ENCODE results near the gene MRPS17. TPM values are rescaled to one million over a fixed set of nuclear protein-coding genes. Genes with fewer than 3 reads are reported as not detected.
A peak's percentile ranks its signal among the peaks of the same experiment; 100 is the strongest.

The MRPS17 gene
- total RNA-seq, 2 experiments from 2014 or later: 17.3 to 18.7 TPM

DNA sequence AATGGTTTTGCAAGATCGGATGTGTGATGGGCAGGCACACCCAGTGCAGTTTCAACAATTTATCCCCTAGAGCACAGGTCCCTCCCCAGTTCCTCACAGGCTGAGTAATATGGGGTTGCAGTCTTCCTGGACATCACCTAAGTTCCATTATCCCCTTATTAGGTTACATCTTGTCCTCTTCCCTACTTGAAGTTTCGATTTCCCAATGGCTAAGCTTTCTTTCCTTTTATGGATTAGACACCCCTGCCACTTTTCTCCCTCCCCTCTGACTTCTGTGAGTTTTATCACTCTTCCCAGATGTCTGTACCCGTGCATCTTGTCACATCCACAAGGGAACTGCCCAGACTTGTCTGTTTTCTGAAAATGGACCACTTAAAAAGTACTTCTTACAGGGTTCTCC lies 10.3 kb downstream of the MRPS17 start:
- intact Hi-C loops (cut with micrococcal nuclease): loop anchor here (10.0 kb wide), 3 partner anchors 217 to 1207 kb away; partner anchors contain the start of gene SEC61G
- CTCF ChIA-PET: no interaction called here
- H3K4me1 Mint-ChIP-seq (ENCODE audit: low read depth): peaks cover 23% of the 10 kb centered on the region
- no peak overlapping the region for H3K4me3 Mint-ChIP-seq
- peaks cover 25% of the 10 kb centered on the region for H3K36me3 Mint-ChIP-seq (ENCODE audit: low read depth)
- H3K9me3 Mint-ChIP-seq: no peaks in the 10 kb centered on the region
- DNase-seq: no peak
- H3K27ac Mint-ChIP-seq: no peak overlapping the region
- H3K27me3 Mint-ChIP-seq (ENCODE audit: low read depth): no peaks in the 10 kb centered on the region

DNA sequence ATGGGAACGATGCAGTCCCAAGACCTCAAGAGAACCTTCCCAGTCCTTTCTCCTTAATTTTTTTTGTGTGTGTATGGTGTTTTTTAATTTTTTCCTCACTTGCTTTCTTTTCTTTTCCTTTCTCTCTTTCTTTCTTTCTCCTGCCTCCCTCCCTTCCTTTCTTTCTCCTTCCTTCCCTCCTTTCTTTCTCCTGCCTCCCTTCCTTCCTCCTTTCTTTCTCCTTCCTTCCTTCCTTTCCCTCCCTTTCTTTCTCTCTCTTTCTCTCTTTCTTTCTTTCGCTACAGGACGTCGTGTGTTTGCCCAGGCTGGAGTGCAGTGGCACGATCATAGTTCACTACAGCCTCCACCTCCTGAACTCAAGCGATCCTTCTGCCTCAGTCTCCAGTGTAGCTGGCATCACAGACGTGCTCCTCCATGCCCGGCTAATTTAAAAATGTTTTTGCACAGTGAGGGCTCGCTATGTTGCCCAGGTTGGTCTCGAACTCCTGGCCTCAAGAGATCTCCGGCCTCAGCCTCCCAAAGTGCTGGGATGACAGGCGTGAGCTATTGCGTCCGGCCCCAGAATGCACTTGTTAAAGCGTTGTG lies 12.0 kb downstream of the MRPS17 start:
- intact Hi-C loops (cut with micrococcal nuclease): loop anchor here (1.0 to 10.0 kb wide), 6 partner anchors 12 to 1209 kb away; partner anchors contain the start of genes CCT6A, MRPS17, PSPH and SEC61G
- peaks cover 30% of the 10 kb centered on the region for H3K4me1 Mint-ChIP-seq (ENCODE audit: low read depth)
- CTCF ChIA-PET: interaction anchor here (0.6 to 2.5 kb wide), 13 partner anchors 9 to 686 kb away, joined by 3 to 16 read pairs (median 3); no protein-coding TSS in a partner anchor
- H3K9me3 Mint-ChIP-seq: no peaks in the 10 kb centered on the region
- H3K27ac Mint-ChIP-seq: peak overlapping the region; percentile 68
- H3K36me3 Mint-ChIP-seq (ENCODE audit: low read depth): peaks cover 20% of the 10 kb centered on the region
- DNase-seq: no peak
- H3K27me3 Mint-ChIP-seq (ENCODE audit: low read depth): no peaks in the 10 kb centered on the region
- H3K4me3 Mint-ChIP-seq: peak overlapping the region; percentile 70

- intact Hi-C loops (cut with micrococcal nuclease): loop anchor here (1.0 to 10.0 kb wide), 6 partner anchors 13 to 1210 kb away; partner anchors contain the start of genes CCT6A, MRPS17, PSPH and SEC61G
- CTCF ChIA-PET: interaction anchor here (0.6 to 2.5 kb wide), 14 partner anchors 10 to 687 kb away, joined by 3 to 16 read pairs (median 4); no protein-coding TSS in a partner anchor
- no peaks in the 10 kb centered on the region for H3K9me3 Mint-ChIP-seq
- H3K36me3 Mint-ChIP-seq (ENCODE audit: low read depth): peaks cover 18% of the 10 kb centered on the region
- H3K27ac Mint-ChIP-seq: peak within 1 kb of the TSS; percentile 79
- H3K4me1 Mint-ChIP-seq (ENCODE audit: low read depth): peaks cover 36% of the 10 kb centered on the region
- peak; percentile 46 for DNase-seq
- H3K4me3 Mint-ChIP-seq: peak within 1 kb of the TSS; percentile 77
- H3K27me3 Mint-ChIP-seq (ENCODE audit: low read depth): no peaks in the 10 kb centered on the region
Observed at GRCh38 chr7:55964261-55965099, 12.8 kb downstream of the MRPS17 start, which contains the start of gene NIPSNAP2. Gene NIPSNAP2, plus strand, starts transcription at chr7:55964585. Its CDS starts 25 bp downstream, at chr7:55964610.

- intact Hi-C loops (cut with micrococcal nuclease): loop anchor here (10.0 kb wide), 3 partner anchors 220 to 1210 kb away; partner anchors contain the start of gene SEC61G
Observed at GRCh38 chr7:55965100-55965470, 13.4 kb downstream of the MRPS17 start.

DNA sequence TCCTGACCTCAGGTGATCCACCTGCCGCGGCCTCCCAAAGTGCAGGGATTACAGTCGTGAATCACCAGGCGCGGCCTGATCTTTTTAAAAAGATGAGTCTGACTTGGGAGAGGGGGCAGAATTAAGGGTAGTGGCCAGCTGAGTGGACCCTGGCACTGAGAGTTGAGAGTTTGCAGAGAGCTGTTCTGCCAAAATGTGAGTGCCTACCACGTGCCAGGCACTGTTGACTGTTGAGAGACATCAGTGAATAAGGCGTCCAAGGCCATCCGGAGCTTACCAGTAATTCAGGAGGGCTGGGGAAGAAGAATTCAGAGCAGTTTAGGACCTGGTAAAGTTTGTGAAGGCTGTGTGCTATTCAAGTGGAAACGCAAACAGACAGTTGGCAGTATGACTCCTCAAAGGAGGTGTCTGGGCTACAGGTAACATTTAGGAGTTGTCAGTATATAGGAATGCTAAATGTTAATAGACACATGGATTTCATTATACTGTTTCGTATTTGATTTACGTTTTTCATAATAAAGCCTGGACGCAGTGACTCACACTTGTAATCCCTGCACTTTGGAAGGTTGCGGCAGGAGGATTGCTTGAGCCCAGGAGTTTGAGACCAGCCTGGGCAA lies 14.2 kb downstream of the MRPS17 start:
- CTCF ChIA-PET: interaction anchor here (1.2 kb wide), 1 partner anchor 109 kb away, joined by 4 read pairs; no protein-coding TSS in a partner anchor
- intact Hi-C loops (cut with micrococcal nuclease): loop anchor here (10.0 kb wide), 3 partner anchors 221 to 1211 kb away; partner anchors contain the start of gene SEC61G
- Mint-ChIP-seq H3K4me3 (peak overlapping the region; percentile 32), H3K9me3 (no peaks in the 10 kb centered on the region), H3K4me1 (ENCODE audit: low read depth) (peaks cover 44% of the 10 kb centered on the region), H3K27me3 (ENCODE audit: low read depth) (no peaks in the 10 kb centered on the region), H3K36me3 (ENCODE audit: low read depth) (peaks cover 17% of the 10 kb centered on the region), H3K27ac (no peak overlapping the region)
- DNase-seq: no peak

More at GRCh38 chr7:55965100-55965470, 13.4 kb downstream of the MRPS17 start:
- H3K4me3 Mint-ChIP-seq: peak overlapping the region; percentile 77
- peak; percentile 35 for DNase-seq
- H3K4me1 Mint-ChIP-seq (ENCODE audit: low read depth): peaks cover 39% of the 10 kb centered on the region
- peak overlapping the region; percentile 79 for H3K27ac Mint-ChIP-seq
- H3K36me3 Mint-ChIP-seq (ENCODE audit: low read depth): peaks cover 14% of the 10 kb centered on the region
- CTCF ChIA-PET: interaction anchor here (0.6 to 2.5 kb wide), 4 partner anchors 11 to 558 kb away, joined by 4 to 16 read pairs (median 10); no protein-coding TSS in a partner anchor
- H3K27me3 Mint-ChIP-seq (ENCODE audit: low read depth): no peaks in the 10 kb centered on the region
- no peaks in the 10 kb centered on the region for H3K9me3 Mint-ChIP-seq

DNA sequence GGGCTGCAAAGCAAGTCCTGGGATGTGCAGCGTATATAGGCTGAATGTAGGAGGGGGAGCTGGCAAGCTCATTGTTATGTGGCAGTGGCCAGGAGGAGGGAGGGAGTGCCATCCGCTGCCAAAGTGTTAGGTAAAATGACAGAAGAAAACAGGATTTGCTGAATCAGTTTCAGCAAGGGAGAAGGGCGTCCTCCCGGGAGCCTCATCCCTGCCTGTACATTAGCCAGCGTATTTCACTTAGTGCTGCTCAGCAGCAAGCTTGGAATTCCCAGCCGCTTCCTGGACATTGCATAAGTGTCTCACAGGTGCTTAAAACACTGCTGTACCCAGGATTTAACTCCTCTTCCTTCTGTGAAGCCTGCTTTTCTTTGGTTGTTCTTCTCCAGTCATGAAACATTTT lies 15.2 kb downstream of the MRPS17 start:
- no peak for DNase-seq
- H3K36me3 Mint-ChIP-seq (ENCODE audit: low read depth): peaks cover 17% of the 10 kb centered on the region
- H3K27ac Mint-ChIP-seq: no peak overlapping the region
- no peaks in the 10 kb centered on the region for H3K27me3 Mint-ChIP-seq (ENCODE audit: low read depth)
- peaks cover 49% of the 10 kb centered on the region for H3K4me1 Mint-ChIP-seq (ENCODE audit: low read depth)
- no peaks in the 10 kb centered on the region for H3K9me3 Mint-ChIP-seq
- no peak overlapping the region for H3K4me3 Mint-ChIP-seq
- intact Hi-C loops (cut with micrococcal nuclease): loop anchor here (10.0 kb wide), 3 partner anchors 222 to 1212 kb away; partner anchors contain the start of gene SEC61G
- CTCF ChIA-PET: interaction anchor here (0.5 to 1.5 kb wide), 3 partner anchors 38 to 383 kb away, joined by 3 to 4 read pairs (median 3); no protein-coding TSS in a partner anchor

DNA sequence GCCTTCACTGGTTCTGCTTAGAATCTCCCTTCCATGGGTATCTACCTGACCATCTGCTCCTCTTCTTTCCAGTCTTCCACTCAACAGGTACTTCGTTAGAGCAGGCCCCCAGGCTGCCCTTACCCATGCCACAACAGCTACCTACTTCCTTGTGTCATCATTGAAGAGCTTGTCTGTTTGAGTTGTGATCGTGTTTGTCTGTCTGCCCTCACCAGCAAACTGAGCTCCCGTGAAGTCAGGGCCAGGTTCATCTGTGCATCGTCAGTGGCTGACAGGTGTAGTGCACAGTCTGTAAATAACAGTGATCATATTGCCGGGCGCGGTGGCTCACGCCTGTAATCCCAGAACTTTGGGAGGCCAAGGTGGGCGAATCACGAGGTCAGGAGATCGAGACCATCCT lies 17.7 kb downstream of the MRPS17 start:
- H3K4me3 Mint-ChIP-seq: no peak overlapping the region
- peaks cover 38% of the 10 kb centered on the region for H3K4me1 Mint-ChIP-seq (ENCODE audit: low read depth)
- no peaks in the 10 kb centered on the region for H3K27me3 Mint-ChIP-seq (ENCODE audit: low read depth)
- intact Hi-C loops (cut with micrococcal nuclease): loop anchor here (10.0 kb wide), 3 partner anchors 225 to 1215 kb away; partner anchors contain the start of gene SEC61G
- peaks cover 17% of the 10 kb centered on the region for H3K36me3 Mint-ChIP-seq (ENCODE audit: low read depth)
- H3K9me3 Mint-ChIP-seq: no peaks in the 10 kb centered on the region
- H3K27ac Mint-ChIP-seq: no peak overlapping the region
- CTCF ChIA-PET: interaction anchor here (0.6 kb wide), 1 partner anchor 327 kb away, joined by 3 read pairs; no protein-coding TSS in a partner anchor
- no peak for DNase-seq

DNA sequence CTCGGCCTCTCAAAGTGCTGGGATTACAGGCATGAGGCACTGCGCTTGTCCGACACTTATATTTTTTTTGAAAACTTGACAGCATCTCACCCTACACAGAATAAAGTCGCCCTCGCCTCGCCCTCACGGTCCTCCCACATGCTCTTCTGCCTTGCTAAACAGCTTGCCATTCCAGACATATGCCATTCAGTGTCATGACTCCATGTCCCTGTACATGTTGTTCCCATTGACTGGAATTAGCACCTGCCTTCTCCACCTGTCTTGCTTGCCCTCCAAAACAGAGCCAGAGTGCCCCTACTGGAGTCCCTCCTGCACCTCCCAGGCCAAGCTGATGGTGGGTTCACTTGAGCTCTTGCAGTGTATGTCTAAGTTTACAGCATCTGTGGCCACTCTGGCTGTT lies 18.9 kb downstream of the MRPS17 start:
- Mint-ChIP-seq H3K4me3 (no peak overlapping the region), H3K36me3 (ENCODE audit: low read depth) (peaks cover 17% of the 10 kb centered on the region), H3K27me3 (ENCODE audit: low read depth) (no peaks in the 10 kb centered on the region), H3K9me3 (no peaks in the 10 kb centered on the region), H3K27ac (no peak overlapping the region), H3K4me1 (ENCODE audit: low read depth) (peaks cover 40% of the 10 kb centered on the region)
- CTCF ChIA-PET: interaction anchor here (0.6 kb wide), 1 partner anchor 91 kb away, joined by 3 read pairs; no protein-coding TSS in a partner anchor
- intact Hi-C loops (cut with micrococcal nuclease): no loop called here
- DNase-seq: no peak

DNA sequence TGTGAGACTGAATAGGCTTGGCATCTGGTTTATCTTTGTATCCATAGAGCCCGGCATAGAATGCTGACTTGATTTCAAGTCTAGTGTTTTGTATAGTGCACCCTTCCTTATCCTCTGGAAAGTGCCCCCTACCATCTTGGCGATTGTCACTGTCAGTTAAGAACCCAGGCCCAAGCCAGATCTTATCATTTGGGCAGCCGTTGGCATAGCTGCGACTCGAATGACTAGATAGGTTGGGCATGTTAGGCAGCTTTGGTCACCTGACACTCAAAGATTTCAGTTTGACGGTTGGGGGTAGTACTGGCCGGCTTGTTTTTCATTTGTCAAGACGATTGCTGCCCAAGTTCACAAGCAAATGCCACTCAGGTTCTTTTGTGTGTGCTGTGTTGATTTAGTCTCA lies 19.3 kb downstream of the MRPS17 start:
- H3K9me3 Mint-ChIP-seq: no peaks in the 10 kb centered on the region
- H3K4me3 Mint-ChIP-seq: no peak overlapping the region
- peaks cover 36% of the 10 kb centered on the region for H3K4me1 Mint-ChIP-seq (ENCODE audit: low read depth)
- no peaks in the 10 kb centered on the region for H3K27me3 Mint-ChIP-seq (ENCODE audit: low read depth)
- DNase-seq: no peak
- no peak overlapping the region for H3K27ac Mint-ChIP-seq
- intact Hi-C loops (cut with micrococcal nuclease): no loop called here
- CTCF ChIA-PET: interaction anchor here (0.6 kb wide), 1 partner anchor 91 kb away, joined by 3 read pairs; no protein-coding TSS in a partner anchor
- H3K36me3 Mint-ChIP-seq (ENCODE audit: low read depth): peaks cover 17% of the 10 kb centered on the region

GRCh38 chr7:55973747-55974250 lies 22.1 kb downstream of the MRPS17 start:
- Mint-ChIP-seq H3K27me3 (ENCODE audit: low read depth) (no peaks in the 10 kb centered on the region), H3K4me3 (no peak overlapping the region)

GRCh38 chr7:55975988-55976633 lies 24.4 kb downstream of the MRPS17 start:
- CTCF ChIA-PET: interaction anchor here (0.8 to 1.0 kb wide), 2 partner anchors 12 to 99 kb away, joined by 3 read pairs; no protein-coding TSS in a partner anchor
- Mint-ChIP-seq H3K4me3 (no peak overlapping the region), H3K27ac (no peak overlapping the region), H3K4me1 (ENCODE audit: low read depth) (peaks cover 8% of the 10 kb centered on the region), H3K36me3 (ENCODE audit: low read depth) (peaks cover 12% of the 10 kb centered on the region), H3K9me3 (no peaks in the 10 kb centered on the region), H3K27me3 (ENCODE audit: low read depth) (no peaks in the 10 kb centered on the region)
- DNase-seq: no peak
- intact Hi-C loops (cut with micrococcal nuclease): no loop called here

More at GRCh38 chr7:55973747-55974250, 22.1 kb downstream of the MRPS17 start:
- CTCF ChIA-PET: no interaction called here
- intact Hi-C loops (cut with micrococcal nuclease): no loop called here
- no peak for DNase-seq
- Mint-ChIP-seq H3K9me3 (no peaks in the 10 kb centered on the region), H3K4me1 (ENCODE audit: low read depth) (peaks cover 23% of the 10 kb centered on the region), H3K36me3 (ENCODE audit: low read depth) (peaks cover 7% of the 10 kb centered on the region), H3K27ac (no peak overlapping the region)

All from activated naive CD4-positive, alpha-beta T cell treated with anti-CD3 and anti-CD28 coated beads for 36 hours (primary cell).